HG03025 (cell line): ENCODE results near the gene HES7.
"Not testable (repeated sequence)": the region's sequence is repeated elsewhere in the genome, so short reads cannot be mapped to it uniquely, and the experiment has no call there.

ENCODE experiments used
- ATAC-seq: cut with Tn5 transposase; IDR thresholded peaks from one replicate; pipeline ENCODE4 v1.9.1; 2021; ENCODE audit warnings: mild to moderate bottlenecking, moderate library complexity; ENCODE audit not compliant: unreplicated experiment, low FRiP score

The HES7 gene

GRCh38 chr17:8105957-8106398 is 17.9 kb downstream of the HES7 start:
- ATAC-seq: no peak

DNA sequence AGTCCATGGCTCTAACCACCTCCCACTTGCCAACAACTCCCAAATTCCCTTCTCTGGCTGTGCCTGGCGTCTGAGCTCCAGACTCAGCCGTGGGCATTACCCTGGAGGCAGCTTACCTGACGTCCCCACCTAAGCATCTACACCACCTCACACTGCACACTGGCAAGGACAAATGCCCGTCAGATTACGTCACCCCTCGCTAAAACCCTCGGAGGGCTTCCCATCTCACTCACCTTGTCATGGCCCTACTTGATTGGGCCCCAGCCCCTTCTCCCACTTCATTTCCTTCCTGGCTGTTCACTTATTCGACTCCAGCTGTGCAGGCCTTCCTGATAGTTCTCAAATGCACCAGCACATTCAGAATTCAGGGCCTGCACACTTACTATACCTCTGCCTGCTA is 19.0 kb downstream of the HES7 start:
- ATAC-seq: no peak

- no peak for ATAC-seq
Measured at GRCh38 chr17:8103549-8103948, 20.4 kb downstream of the HES7 start.

DNA sequence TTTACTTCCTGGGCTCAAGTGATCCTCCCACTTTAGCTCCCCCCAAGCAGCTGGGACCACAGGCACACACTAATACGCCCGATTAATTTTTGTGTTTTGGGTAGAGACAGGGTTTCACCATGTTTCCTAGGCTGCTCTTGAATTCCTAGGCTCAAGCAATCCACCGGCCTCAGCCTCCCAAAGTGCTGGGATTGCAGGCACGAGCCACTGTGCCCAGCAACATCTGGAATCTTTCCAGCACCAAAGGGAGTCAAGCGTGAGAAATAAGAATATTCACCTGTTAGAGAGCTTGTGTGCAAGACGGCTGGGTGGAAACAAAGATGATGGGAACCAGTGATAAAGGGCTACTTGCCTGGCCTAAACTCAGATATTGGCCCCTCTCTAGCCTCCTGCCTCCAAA is 22.2 kb downstream of the HES7 start:
- ATAC-seq: no peak

GRCh38 chr17:8100763-8101162 is 23.1 kb downstream of the HES7 start:
- no peak for ATAC-seq

GRCh38 chr17:8100111-8100510 is 23.8 kb downstream of the HES7 start:
- no peak for ATAC-seq

DNA sequence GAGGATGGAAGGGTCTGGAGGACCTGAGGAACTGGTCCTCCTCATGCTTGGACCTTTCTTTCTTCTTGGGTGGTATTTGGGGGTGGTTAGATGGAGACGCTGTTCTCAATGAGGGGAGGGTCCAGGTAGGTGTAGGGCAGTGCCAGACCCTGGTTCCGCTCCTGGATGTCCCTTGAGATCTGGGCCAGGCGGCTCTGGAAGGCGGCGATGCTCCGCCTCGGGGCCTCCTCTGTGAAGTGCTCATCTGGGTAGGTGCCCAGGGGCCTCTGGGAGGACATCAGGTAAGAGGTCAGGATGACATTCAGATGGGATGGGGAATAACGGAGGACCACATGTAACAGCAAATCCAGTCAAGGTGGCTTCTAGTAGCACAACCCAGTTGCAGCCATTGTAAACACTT is 27.4 kb downstream of the HES7 start:
- no peak for ATAC-seq

- ATAC-seq: no peak
Measured at GRCh38 chr17:8095361-8095760, 28.5 kb downstream of the HES7 start.

DNA sequence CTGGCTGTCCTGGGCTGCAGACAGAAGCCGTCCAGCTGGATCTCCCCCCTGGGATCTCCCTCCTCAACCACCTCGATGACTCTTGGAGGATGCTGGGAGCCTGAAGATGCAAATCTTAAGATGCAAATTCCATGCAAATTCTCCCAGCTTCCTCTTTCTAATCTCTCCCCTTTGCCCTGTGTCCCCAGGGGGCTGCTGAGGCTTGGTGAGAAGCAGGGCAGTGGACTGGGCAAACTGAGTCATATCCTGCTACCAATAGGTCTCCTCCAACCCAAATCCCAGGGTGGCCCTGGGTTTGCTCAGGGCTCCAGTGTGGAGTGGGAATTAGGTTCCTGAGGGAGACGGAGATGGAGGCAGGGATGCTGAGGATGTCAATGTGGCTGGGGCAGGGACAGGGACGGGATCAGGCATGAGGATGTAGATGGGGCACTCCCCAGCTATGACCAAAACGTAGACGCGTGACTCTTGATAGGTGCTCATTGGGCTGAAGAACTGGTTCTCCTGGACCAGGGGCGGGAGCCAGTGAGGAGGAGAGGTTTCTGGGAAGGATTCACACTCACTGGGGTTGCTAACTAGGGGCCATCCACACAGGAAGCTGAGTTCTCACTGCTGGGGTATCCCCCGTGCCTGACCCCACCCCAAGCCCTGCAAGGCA is 32.7 kb downstream of the HES7 start:
- no peak for ATAC-seq

DNA sequence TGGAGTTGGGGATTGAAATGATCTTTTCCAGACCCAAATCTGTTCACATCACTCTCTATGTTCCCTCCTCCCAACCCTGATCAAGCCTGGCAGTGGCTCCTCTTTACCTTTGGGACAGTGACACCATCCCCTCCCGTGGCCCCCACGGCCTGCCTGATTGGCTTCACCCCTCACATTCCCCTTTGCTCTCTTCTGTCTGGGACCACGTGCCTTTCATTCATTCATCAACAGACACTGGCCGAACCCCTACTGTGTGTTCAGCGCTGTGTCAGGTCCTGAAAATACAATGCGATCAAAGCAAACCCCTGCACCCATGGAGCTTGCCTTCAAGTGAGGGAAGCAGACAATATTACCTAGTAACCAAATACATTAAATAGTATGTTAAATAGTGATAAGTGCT is 34.2 kb downstream of the HES7 start:
- no peak for ATAC-seq

DNA sequence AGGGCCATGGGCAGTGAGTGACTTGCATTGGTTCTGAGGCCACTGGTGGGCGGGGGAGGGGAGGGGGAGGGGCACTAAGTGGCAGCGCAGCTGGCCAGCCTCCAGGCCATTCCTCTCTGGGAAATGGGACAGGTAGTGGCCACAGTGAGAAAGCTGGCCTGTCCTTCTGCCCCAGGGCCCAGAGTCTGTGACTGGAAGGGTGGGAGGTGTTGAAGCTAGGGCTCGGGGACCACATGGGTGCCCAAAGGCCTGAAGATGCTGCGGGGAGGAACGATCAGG is 36.0 kb downstream of the HES7 start:
- no peak for ATAC-seq

DNA sequence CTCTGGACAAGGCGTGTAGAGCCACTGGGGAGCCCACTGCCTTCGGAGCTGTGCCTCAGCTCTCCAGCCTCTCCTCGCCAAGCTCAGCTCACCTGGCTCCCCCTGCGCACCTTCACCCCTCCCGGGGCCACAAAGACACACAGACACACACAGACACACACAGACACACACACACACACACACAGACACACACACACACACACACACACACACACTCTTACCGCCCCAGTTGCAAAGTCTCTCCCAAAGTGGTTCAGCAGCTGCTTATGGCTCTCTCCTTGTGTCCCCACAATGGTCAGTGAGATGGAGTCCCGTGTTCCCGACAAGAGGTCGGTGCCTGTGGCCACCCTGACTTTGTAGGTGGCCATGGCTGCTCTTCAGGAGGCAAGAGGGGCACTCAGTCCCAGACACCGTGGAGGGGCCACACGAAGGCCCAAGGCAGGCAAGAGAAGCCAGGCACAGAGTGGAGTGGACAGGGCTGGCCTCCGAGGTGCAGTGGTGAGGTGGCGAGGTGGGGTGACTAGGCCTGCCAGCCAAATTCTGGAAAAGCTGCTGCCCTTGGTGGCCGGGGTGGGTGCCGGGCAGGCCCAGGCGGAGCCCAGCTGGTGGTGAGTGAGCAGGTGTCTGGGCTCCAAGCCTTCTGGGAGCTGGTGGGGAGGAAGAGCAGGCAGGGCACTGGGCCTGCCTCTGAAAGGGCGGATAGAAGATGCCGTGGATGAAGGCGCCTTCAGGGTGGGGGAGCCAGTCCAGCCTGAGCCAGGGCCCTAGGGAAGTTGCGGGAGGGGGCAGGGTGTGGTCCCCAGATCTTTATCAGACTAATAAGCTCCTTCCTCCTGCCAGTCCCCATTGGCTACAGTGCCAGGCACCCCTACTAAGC is 36.6 kb downstream of the HES7 start, which contains the start of gene ALOX12B:
ALOX12B (minus strand) TSS at position 642 of the 877 bp plus-strand sequence; CDS start at position 368, 274 bp downstream.
- ATAC-seq: no peak

DNA sequence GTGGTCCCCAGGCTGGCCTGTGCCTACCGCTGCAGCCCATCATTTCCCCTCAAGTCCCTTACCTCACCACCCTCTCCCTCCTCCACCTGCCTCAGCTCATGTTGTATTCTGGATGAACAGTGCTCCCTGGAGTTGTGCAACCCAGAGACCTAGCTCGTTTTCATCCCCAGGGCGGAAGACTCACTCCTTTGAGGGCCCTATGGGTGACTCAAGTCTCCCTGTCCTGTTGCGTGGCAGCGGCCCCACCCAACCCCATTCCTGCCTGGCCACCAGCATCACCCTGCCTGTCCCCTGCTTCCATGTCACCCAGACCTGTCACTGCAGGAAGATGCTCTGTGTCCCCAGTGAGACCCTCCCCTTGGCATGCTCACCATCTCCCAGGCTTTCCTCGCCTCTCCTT is 39.7 kb downstream of the HES7 start:
- no peak for ATAC-seq

- no peak for ATAC-seq
Measured at GRCh38 chr17:8082292-8082691, 41.6 kb downstream of the HES7 start.

DNA sequence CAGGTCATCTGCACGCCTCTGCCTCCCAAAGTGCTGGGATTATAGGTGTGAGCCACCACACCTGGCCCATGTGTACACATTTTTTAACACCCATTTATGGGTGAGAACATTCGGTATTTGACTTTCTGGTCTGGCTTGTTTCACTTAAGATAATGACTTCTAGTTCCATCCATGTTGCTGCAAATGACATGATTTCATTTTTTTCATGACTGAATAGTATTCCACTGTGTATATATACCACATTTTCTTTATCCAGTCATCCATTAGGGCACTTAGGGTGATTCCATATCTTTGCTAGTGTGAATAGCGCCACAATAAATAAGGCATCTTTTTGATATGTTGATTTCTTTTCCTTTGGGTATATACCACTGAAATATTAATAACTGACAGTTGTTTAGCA is 42.0 kb downstream of the HES7 start:
- ATAC-seq: no peak

- ATAC-seq: no peak
Measured at GRCh38 chr17:8080799-8081219, 43.1 kb downstream of the HES7 start.

GRCh38 chr17:8080208-8080798 is 43.6 kb downstream of the HES7 start:
- ATAC-seq: no peak

- ATAC-seq: no peak
Measured at GRCh38 chr17:8079291-8080207, 44.4 kb downstream of the HES7 start.

DNA sequence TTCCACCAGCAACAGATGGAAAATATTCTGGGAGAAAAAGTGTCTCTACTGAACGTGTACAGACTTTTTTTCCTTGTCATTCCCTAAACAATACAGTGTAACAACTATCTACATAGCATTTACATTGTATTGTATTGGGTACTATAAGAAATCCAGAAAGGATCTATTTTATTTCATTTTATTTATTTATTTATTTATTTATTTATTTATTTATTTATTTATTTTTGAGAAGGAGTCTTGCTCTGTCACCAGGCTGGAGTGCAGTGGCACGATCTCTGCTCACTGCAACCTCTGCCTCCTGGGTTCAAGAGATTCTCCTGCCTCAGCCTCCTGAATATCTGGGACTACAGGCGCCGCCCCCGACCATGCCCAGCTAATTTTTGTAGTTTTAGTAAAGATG is 46.0 kb downstream of the HES7 start:
- not testable (repeated sequence) for ATAC-seq

DNA sequence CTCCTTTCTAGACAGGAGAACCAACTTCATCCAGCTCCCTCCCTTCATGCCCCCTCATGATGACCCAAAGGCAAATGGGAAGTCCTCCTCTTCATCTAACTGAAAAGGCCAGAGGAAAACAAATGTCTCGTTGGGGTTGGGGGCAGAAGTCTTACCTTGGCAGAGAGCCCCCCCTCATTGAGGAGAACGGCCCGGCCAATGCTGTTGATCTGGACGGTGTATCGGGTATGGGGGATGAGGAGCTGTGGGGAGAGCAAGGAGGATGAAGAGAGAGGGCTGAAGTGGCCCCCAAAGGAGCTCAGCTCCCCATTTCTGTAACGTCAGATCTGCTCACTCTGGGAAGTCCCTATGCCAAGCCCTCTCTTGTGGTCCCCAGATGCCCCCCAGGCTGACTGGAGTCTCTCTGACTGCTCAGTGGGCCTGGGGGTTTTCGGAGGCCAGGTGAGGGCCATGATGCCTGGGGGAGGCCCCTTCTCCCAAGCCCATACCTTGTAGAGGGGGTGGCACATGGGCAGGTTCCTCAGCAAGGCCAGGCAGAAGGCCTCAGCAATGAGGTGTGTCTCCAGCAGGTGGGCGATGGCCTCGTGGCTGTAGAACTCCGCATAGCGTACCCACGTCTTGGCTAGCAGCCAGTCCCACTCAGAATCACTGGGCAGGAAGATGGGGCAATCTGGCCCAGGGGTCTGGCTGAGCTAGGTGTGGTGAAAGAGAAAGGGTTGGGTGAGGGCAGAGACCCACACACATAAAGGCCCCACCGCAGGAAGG is 47.2 kb downstream of the HES7 start:
- ATAC-seq: no peak
